Effector memory CD4-positive, alpha-beta T cell (primary cell): ENCODE measurements around the gene CCDC85A.

Experiments used
- DNase-seq, 3 donors: peaks; one replicate each; pipeline ENCODE4 v3.0.0-alpha.2; 2020
- H3K27ac ChIP-seq: 2 replicates; pipeline ENCODE4 v1.7.0; 2013; ENCODE audit warnings: mild to moderate bottlenecking, low read length, moderate library complexity; ENCODE audit not compliant: insufficient read depth, poor library complexity, severe bottlenecking
- H3K27me3 ChIP-seq: replicated peaks from 2 replicates; pipeline ENCODE4 v1.7.0; 2013; ENCODE audit warnings: mild to moderate bottlenecking, low read length; ENCODE audit not compliant: insufficient read depth, control insufficient read depth, poor library complexity, severe bottlenecking
- H3K36me3 ChIP-seq: 2 replicates; pipeline ENCODE4 v1.7.0; 2013; ENCODE audit warnings: mild to moderate bottlenecking, low read length, moderate library complexity; ENCODE audit not compliant: control insufficient read depth, insufficient read depth
- H3K4me1 ChIP-seq: 2 replicates; pipeline ENCODE4 v1.7.0; 2013; ENCODE audit warnings: low read length, mild to moderate bottlenecking; ENCODE audit not compliant: control insufficient read depth, insufficient read depth, poor library complexity, severe bottlenecking
- H3K4me3 ChIP-seq: 2 replicates; pipeline ENCODE4 v1.7.0; 2013; ENCODE audit warnings: low read length, low read depth, mild to moderate bottlenecking; ENCODE audit not compliant: insufficient read depth, poor library complexity, severe bottlenecking
- H3K9me3 ChIP-seq: 2 replicates; pipeline ENCODE4 v1.7.0; 2013; ENCODE audit warnings: mild to moderate bottlenecking, low read length, moderate library complexity; ENCODE audit not compliant: control insufficient read depth

Gene CCDC85A

DNA sequence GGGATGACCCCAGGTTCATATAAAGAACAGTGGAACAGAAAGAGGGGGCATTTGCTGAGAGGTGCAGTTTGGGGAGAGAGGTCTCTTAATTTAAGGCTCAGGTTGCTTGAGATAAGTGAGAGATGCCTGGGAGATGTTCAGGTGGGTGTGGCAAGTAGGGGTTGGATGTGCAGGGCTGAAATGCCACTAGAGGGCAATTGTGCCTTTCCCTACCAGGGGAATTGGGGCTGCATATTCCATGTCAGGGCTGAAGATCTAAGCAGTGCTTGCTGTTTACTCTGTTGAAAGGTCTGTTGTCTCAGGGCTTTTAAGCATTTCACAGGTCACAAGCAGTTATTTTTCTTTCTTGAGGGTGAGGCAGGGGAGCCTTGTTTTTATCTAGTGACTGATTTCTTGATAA, 7.8 kb downstream of the CCDC85A start:
- Histone ChIP-seq H3K9me3 (no peaks in the 10 kb centered on the region), H3K27ac (no peak overlapping the region), H3K27me3 (no peaks in the 10 kb centered on the region), H3K36me3 (no peaks in the 10 kb centered on the region), H3K4me1 (no peaks in the 10 kb centered on the region), H3K4me3 (no peak overlapping the region)
- DNase-seq = no peak

DNA sequence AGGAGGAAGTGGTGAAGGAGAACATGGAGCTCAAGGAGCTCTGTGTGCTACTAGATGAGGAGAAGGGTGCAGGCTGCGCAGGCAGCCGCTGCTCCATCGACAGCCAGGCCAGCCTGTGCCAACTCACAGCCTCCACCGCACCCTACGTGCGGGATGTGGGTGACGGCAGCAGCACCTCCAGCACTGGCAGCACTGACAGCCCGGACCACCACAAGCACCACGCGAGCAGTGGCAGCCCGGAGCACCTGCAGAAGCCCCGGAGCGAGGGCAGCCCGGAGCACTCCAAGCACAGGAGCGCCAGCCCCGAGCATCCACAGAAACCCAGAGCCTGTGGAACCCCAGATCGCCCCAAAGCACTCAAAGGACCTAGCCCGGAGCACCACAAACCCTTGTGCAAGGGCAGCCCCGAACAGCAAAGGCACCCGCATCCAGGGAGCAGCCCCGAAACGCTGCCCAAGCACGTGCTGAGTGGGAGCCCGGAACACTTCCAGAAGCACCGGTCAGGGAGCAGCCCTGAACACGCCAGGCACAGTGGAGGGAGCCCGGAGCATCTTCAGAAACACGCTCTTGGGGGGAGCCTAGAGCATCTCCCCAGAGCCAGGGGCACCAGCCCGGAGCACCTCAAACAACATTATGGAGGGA, 9.0 kb downstream of the CCDC85A start:
- Histone ChIP-seq H3K4me1 (no peaks in the 10 kb centered on the region), H3K27ac (no peak overlapping the region), H3K36me3 (no peaks in the 10 kb centered on the region), H3K4me3 (no peak overlapping the region), H3K9me3 (no peaks in the 10 kb centered on the region), H3K27me3 (no peaks in the 10 kb centered on the region)
- DNase-seq = no peak

DNA sequence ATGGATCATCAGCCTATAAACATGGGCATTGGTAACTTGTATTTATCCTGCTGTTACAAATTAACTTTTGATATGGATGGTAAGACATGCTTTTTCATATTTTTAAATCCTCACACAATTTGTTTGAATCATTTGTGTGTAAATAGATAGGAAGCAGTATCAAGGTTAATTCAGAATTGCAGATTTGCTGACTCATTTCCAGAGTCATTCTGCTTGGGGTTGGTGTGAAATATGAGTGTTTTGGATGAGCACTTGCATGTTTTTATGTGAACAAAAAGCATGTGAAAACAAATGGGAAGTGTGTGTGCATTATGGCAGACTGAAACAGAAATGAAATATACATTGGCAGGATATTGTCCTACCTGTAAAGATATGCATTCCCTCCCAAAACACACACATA, 11.8 kb downstream of the CCDC85A start:
- H3K27me3 ChIP-seq = no peaks in the 10 kb centered on the region
- H3K4me1 ChIP-seq = no peaks in the 10 kb centered on the region
- H3K9me3 ChIP-seq = no peaks in the 10 kb centered on the region
- DNase-seq = no peak
- no peak overlapping the region for H3K4me3 ChIP-seq
- H3K36me3 ChIP-seq = no peaks in the 10 kb centered on the region
- H3K27ac ChIP-seq = no peak overlapping the region

DNA sequence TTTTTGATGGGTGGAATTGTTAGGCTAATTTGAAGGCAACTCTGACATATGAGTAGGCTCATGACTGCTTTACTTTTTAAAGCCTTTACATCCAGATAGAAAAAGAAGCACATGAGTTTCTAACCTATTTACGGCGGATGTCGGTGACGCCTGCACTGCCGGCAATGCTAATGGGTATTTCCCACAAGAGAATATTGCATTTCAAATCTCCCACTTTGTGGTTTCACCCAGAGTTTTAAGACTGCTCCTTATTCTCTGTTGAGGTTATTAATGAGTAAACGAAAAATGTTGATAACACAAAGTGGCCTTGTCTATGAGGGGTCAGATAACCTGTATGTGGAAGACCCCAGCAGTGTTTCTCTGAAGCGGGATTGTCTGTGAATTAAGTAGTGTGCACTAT, 14.0 kb downstream of the CCDC85A start:
- no peaks in the 10 kb centered on the region for H3K4me1 ChIP-seq
- no peaks in the 10 kb centered on the region for H3K36me3 ChIP-seq
- H3K27me3 ChIP-seq = no peaks in the 10 kb centered on the region
- H3K27ac ChIP-seq = no peak overlapping the region
- H3K9me3 ChIP-seq = no peaks in the 10 kb centered on the region
- H3K4me3 ChIP-seq = no peak overlapping the region
- no peak for DNase-seq

DNA sequence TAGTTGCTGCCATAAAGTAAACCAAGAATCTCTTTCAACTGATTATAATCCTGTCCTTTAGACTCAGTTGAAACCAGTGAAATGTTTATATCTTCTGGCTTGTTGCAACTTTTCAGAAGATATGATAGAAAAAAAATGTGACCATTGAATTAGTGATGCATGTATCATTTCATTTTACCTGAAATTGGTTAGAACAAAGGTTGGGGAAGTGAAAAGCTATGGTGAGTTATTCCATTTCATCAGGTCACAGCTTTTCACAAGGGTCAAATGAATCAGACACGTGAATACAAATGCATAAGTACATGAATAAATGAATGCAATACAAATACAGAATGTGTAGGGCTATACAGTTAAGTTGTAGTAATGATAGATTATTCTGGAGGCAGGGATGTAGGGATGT, 15.1 kb downstream of the CCDC85A start:
- H3K27ac ChIP-seq = no peak overlapping the region
- no peaks in the 10 kb centered on the region for H3K9me3 ChIP-seq
- H3K4me1 ChIP-seq = no peaks in the 10 kb centered on the region
- H3K4me3 ChIP-seq = no peak overlapping the region
- DNase-seq = no peak
- no peaks in the 10 kb centered on the region for H3K27me3 ChIP-seq
- no peaks in the 10 kb centered on the region for H3K36me3 ChIP-seq

DNA sequence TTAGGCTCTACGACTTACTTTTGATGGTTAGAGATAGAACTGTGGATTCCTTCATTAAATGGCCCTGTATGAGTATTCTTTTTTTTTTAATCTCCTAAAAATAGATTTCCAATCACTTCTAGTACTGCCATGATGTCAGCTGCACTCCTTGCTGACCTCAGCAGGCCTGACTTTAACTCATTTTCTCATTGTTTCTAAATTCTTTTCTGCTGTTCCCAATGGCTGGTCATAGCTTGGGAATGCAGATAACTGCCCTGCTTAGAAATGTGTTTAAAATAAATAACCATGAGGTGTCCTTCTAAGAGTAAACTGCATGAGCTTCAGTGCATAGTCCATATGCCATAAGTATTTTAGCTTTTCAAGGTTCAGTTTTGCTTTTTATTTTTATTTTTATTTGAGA, 15.7 kb downstream of the CCDC85A start:
- no peaks in the 10 kb centered on the region for H3K9me3 ChIP-seq
- H3K4me3 ChIP-seq = no peak overlapping the region
- no peak for DNase-seq

DNA sequence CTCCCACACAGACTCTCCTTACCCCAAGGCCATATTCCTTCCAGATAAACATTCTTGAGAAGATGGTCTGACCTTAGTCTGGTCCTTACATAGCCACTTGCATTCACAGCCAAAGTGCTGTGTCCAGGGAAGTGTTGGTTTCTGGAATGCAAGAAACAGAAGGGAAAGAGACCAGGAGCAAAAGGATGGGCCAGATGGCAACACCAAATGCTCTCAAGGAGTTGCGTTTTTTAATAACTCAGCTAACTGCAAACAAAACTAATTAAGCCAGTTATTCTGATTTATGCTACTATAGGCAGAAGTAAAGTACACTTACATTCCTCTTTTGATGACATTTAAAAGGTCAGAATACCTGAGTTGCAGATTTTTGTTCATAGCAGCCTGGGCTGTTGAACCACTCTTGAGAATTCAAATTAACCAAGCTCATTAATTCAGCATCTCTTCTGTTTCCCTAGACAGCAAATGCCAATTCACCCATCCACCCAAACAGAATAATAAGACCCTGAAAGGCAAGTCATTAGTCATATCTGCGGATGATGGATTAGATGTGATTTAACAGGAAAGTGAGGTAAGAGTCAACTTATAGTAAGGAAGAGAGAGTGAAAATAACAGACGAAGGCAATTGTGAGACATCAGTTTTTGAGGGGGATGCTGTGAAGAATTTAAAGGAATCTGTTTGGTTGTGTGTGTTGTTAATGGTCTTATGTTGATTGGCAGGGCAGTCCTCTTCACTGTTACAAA, 18.8 kb downstream of the CCDC85A start:
- Histone ChIP-seq H3K27me3 (no peaks in the 10 kb centered on the region), H3K4me1 (no peaks in the 10 kb centered on the region), H3K4me3 (no peak overlapping the region), H3K9me3 (no peaks in the 10 kb centered on the region), H3K36me3 (no peaks in the 10 kb centered on the region), H3K27ac (no peak overlapping the region)
- no peak for DNase-seq

More for the DNA sequence above, 15.7 kb downstream of the CCDC85A start:
- H3K4me1 ChIP-seq = no peaks in the 10 kb centered on the region
- H3K27me3 ChIP-seq = no peaks in the 10 kb centered on the region
- H3K36me3 ChIP-seq = no peaks in the 10 kb centered on the region
- no peak overlapping the region for H3K27ac ChIP-seq

DNA sequence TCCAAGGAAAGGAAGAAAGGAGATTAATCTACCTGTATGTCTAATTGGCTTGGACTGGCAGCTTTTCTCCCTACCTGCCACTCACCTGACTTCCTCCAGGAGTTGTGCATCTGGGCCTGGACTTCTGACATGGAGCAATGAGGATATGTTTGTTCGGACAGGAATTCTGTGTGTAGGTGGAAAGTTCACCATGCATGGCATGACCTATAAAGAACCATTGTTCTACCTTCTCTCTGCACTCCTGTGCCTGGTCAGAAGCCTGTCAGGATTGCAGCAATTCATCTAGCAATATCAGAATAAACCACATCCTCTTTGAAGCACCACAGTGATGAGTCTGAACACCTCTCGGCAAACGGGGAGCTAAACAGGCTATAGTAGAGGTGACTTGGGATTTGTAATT, 20.8 kb downstream of the CCDC85A start:
- no peaks in the 10 kb centered on the region for H3K4me1 ChIP-seq
- DNase-seq = no peak
- H3K36me3 ChIP-seq = no peaks in the 10 kb centered on the region
- H3K9me3 ChIP-seq = no peaks in the 10 kb centered on the region
- H3K27ac ChIP-seq = no peak overlapping the region
- H3K27me3 ChIP-seq = no peaks in the 10 kb centered on the region
- H3K4me3 ChIP-seq = no peak overlapping the region

DNA sequence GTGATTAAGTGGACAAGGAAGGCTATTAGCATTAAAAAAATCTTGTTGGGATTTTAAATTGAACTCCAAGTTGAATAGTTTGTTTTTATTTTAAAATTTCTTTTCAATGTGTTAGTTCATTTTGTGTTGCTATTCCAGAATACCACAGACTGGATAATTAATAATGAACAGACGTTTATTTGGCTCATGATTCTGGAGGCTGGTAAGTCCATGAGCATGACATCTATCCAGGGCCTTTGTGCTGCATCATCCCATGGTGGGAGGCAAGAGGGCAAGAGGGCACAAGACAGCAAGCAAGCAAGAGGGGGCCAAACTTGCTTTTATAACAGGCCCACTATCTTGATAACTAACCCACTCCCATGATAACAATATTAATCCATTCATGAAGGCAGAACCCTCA, 22.5 kb downstream of the CCDC85A start:
- H3K4me1 ChIP-seq = no peaks in the 10 kb centered on the region

DNA sequence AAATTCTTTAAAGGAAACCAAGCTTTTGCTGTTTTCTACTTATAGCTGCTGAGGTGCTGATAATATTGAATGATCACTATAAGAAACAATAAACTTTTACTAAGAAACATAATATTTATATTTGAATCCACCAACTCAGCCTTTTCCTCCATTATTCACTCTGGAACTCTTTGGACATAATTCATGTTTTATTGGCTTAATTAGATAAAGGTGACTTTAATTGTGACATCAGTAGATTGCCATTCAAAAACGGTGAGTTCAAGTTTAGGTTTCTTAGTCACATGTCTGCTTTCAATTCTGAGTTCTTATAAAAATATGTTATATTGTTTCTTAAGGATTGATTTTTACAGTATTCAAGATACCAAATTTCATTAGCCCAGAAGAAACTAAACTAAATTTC, 24.0 kb downstream of the CCDC85A start:
- Histone ChIP-seq H3K36me3 (no peaks in the 10 kb centered on the region), H3K4me1 (no peaks in the 10 kb centered on the region), H3K27me3 (no peaks in the 10 kb centered on the region), H3K4me3 (no peak overlapping the region), H3K27ac (no peak overlapping the region), H3K9me3 (no peaks in the 10 kb centered on the region)
- no peak for DNase-seq

More for the DNA sequence above, 22.5 kb downstream of the CCDC85A start:
- DNase-seq = no peak
- no peak overlapping the region for H3K27ac ChIP-seq
- H3K9me3 ChIP-seq = no peaks in the 10 kb centered on the region
- no peak overlapping the region for H3K4me3 ChIP-seq
- H3K27me3 ChIP-seq = no peaks in the 10 kb centered on the region
- no peaks in the 10 kb centered on the region for H3K36me3 ChIP-seq
